Superior temporal gyrus (tissue), 1 donor: ENCODE measurements around the gene OR5AN1.
"Not testable (repeated sequence)": the region's sequence is repeated elsewhere in the genome, so short reads cannot be mapped to it uniquely, and the experiment has no call there.

ENCODE experiments used
- DNase-seq: peaks from one replicate; pipeline ENCODE4 v3.0.0-alpha.2; 2016; ENCODE audit errors: extremely low spot score

Gene OR5AN1

GRCh38 chr11:59358595-59358994 lies at the start of gene OR5AN1:
Gene OR5AN1 (plus strand): TSS chr11:59358895. CDS start chr11:59364459, 5,564 bp downstream.
- DNase-seq, result no peak

GRCh38 chr11:59335001-59335400 lies 23.7 kb upstream of the OR5AN1 start:
- DNase-seq, result peak; percentile 56

DNA sequence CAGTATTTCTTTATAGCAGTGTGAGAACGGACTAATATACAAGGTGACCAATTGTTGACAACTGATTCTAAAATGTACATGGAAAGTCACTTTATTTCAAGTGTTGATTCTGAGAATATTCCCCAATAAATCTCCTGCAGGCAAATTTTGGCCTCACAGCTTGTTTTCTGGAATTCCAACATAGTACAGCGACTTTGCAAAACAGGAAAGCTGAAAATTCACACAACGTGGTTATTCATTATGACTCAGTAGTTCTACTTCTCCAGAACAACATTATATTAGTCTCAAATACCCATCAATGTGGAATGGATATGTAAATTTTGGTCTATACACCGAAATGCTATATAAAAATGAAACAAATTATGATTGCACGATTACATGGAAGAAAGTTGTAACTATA lies 22.5 kb upstream of the OR5AN1 start:
- no peak for DNase-seq

DNA sequence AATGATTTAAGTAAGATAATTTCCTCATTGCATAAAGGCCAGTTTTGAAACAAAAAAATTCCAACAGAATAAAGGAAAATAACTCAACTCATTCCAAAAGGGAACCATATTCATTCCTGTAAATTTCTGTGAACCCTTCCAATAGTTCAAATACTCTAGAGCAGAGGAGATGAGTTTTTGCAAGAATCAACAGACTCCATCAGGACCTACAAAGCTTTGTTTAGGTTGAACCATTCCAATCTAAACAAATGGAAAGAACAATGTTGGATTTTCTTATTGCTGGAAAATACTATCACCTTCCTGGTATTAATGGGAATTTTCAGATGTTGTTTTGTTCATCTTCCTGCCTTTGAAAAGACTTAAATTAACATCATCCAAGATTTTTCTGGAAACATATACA lies 21.8 kb upstream of the OR5AN1 start:
- DNase-seq, result no peak

DNA sequence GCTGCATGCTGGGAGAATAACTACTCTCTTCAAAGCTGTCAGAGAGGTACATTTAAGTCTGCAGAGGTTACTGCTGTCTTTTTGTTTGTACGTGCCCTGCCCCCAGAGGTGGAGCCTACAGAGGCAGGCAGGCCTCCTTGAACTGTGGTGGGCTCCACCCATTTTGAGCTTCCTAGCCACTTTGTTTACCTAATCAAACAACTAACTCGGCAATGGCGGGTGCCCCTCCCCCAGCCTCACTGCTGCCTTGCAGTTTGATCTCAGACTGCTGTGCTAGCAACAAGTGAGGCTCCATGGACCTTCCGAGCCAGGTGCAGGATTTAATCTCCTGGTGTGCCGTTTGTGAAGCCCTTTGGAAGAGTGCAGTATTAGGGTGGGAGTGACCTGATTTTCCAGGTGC lies 9.0 kb upstream of the OR5AN1 start:
- not testable (repeated sequence) for DNase-seq

DNA sequence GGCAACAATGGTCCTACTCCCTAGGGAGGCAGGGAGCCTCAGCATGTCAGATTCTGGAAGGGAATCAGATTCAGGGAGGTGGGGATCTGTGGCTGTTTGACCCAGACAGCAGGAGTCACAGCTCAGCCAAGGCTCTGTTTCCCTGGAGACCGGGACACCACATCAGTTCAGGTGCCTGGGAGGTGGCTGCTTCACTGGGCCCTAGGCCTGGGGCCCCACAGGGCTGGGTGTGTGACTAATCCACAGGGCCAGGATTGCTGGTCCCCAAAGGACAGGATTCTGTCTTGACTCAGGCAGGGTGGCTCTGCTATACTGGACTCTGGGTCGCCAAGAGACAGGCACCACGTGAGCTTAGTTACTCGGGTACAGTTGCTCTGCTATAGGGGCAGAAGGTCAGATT lies 3.5 kb upstream of the OR5AN1 start:
- no peak for DNase-seq

GRCh38 chr11:59356561-59356960 lies 2.1 kb upstream of the OR5AN1 start:
- no peak for DNase-seq

GRCh38 chr11:59358020-59358419 lies 675 bp upstream of the OR5AN1 start:
- DNase-seq, result no peak

GRCh38 chr11:59365232-59366018 lies 6.7 kb downstream of the OR5AN1 start:
- no peak for DNase-seq

GRCh38 chr11:59368238-59369022 lies 9.7 kb downstream of the OR5AN1 start:
- no peak for DNase-seq

DNA sequence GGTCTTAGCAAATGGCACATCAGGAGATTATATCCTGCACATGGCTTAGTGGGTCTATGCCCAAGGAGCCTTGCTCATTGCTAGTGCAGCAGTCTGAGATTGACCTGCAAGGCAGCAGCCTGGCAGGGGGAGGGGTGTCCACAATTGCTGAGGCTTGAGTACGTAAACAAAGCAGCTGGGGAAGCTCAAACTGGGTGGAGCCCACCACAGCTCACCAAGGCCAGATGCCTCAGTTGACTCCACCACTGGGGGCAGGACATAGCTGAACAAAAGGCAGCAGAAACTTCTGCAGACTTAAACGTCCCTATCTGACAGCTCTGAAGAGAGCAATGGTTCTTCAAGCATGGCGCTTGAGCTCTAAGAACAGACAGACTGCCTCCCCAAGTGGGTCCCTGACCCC lies 13.6 kb downstream of the OR5AN1 start:
- DNase-seq, result not testable (repeated sequence)

DNA sequence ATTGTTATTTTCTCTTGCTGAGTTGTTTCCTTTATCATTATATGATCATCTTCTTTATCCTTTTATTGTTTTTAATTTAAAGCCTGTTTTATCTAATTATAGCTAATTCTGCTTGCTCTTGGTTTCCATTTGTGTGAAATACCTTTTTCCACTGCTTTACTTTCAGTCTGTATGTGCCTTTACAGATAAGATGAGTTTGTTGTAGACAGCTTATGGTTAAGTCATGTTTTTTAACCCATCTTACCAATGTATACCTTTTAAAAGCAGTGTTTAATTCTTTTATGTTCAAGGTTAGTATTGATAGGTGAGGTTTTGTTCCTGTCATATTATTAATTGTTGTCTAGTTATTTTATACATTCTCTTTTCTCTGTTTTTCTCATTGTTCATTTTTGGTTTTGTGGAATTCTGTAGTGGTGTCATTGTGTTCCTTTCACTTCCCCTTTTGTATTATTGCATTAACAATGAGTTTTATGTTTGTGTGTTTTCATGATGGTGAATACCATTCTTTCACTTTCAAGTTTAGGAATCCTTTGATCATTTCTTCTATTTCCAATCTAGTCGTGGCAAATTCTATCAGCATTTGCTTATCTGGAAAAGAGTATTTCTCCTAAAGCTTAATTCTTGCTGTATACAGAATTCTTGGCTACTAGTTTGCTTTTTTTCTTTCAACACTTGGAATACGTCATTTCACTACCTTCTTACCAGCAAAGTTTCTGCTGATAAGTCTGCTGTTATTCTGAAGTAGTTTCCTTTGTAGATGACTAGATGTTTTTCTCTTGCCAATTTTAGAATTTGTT lies 21.8 kb downstream of the OR5AN1 start:
- no peak for DNase-seq

- no peak for DNase-seq
Observed at GRCh38 chr11:59394186-59394585, 35.5 kb downstream of the OR5AN1 start.

DNA sequence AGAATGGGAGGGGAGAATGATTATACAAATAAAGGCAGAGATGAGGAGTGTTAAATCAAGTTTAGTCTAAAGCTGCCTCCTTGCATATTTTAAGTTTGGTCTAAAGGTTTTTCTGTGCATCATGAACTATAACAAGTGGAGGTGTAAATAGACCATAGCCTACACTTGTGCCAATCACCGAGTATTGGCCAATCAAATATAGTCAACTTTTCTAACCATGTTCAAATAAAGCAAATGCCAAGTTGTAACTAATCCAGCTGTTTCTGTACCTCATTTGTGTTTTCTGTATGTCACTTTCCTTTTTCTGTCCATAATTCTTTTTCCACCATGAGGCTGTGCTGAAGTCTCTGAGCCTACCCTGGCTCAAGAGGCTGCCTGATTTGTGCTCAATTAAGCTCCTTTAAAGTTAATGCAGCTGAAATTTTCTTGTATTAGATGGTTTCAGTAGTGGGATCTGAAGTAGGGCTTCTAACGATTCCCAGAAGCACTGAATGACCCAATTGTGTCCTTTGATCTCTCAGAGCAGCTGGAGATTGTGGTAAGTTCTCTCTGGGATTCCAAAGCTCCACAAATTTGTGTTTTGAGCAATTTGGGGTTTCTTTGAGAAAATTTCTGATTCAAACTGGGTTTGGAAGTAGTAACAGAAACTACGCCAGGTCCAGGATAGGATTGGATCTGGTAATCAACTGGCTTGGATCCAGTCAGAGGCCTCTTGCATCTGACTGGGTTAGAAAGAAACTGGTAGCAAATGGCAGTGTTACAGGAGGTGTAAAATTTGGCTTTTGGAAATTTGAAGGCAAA lies 42.0 kb downstream of the OR5AN1 start:
- DNase-seq, result no peak

DNA sequence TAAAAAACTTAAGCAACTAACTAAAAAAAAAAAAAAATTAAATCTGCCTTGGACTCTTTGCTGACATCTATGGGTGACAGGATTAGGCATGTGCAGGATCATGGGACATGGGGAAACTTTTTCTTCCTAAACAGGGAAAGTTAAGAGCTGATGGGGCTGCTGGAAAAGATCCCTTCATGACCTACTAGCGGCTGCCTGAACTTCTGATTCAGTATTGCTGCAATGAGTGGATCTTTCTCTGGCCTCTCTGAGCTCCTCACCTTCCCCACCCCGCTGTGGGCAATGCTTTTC lies 42.5 kb downstream of the OR5AN1 start:
- DNase-seq, result no peak

GRCh38 chr11:59403546-59403945 lies 44.9 kb downstream of the OR5AN1 start:
- DNase-seq, result no peak

DNA sequence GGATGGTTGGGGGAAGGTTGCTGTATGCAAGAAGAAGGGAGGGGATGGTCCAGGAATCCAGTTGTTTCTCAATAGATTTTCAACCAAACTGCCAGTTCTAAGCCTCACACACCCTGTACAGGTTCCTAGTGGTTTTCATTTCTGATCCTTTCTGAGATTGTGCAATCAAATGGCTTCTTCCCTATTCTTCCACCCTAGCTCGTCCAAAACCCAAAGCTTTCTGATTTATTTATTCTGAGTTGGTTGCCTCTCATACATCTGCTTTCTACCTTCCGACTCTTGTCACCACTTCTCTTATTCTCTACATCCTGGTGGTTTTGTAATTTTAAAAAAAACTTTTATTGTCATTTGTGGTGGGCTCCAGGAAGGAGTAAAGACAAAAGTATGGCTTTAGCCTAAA lies 55.0 kb downstream of the OR5AN1 start:
- no peak for DNase-seq

- no peak for DNase-seq
Observed at GRCh38 chr11:59415111-59415510, 56.4 kb downstream of the OR5AN1 start.

DNA sequence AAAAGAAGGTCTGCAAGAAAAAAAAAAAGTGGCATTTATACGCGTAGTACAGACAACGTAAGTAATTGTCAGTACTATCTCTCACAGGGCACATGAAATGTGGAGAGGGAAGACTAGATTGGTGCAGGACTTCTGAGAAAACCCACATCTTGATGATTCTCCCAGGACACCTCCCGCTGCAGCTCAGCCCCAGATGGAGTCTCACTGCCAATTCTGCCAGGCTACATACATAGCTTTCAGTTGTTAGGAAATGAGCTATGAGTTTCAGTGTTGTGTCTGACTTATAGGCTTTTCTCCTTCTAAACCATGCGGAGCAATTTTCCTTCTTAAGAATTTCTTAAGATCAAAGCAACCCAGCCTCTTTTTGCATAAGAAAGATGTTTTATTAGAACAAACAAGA lies 57.9 kb downstream of the OR5AN1 start:
- peak; percentile 43 for DNase-seq

DNA sequence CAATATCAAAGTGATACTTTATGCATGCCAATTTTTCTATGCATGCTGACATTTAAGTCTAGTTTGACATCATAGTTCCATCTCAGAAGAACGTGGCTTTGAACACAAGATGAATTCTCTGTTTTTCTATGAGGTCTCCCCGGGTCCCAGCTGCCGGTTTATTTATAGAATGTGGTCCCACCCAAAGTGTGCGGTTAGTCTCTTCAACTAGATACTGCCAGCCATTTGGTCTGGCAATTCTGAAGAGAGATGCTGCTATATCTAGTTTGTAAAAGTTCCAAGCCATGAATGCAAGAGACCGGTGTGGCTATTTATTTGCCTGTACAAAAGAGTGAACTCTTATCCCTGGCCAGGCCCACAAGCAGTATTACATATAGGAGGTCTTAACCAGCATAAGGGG lies 58.3 kb downstream of the OR5AN1 start:
- DNase-seq, result peak; percentile 12

DNA sequence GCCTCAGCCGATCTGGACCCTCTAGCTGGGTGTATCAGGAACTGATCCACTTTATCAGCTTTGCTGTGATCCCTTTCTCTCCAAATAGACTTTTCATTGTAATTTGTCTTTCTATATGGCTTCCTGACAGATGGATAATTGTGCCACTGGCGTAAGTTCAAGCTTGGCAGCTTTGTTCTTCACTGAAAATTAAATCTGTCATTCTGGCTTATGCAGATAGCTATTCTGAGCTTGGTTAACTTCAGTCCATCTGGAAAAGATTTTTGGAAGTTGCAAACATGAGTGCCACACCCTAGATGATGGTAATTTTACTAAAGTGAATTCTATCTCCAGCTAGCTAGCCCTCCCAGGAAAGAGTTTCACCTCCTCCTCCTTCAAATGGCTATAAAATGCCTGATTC lies 59.5 kb downstream of the OR5AN1 start:
- DNase-seq, result peak; percentile 55
